Measurements from ENCODE around the gene OR6J1.
"Not testable (repeated sequence)": the region's sequence is repeated elsewhere in the genome, so short reads cannot be mapped to it uniquely, and the experiment has no call there.

The OR6J1 gene

GRCh38 chr14:22651586-22651985, 7.4 kb upstream of the OR6J1 start:
- no peak for DNase-seq (ENCODE audit: low read depth in 2 of 3, low spot score in 2 of 3)

GRCh38 chr14:22650960-22651521, 6.9 kb upstream of the OR6J1 start:
- no peak for DNase-seq (ENCODE audit: low read depth in 2 of 3, low spot score in 2 of 3)

GRCh38 chr14:22650046-22650739, 6.0 kb upstream of the OR6J1 start:
- no peak for DNase-seq (ENCODE audit: low read depth in 2 of 3, low spot score in 2 of 3)

- DNase-seq (ENCODE audit: low read depth in 2 of 3, low spot score in 2 of 3): no peak
Observed at GRCh38 chr14:22648506-22648905, 4.4 kb upstream of the OR6J1 start.

- DNase-seq (ENCODE audit: low read depth in 2 of 3, low spot score in 2 of 3): no peak
Observed at GRCh38 chr14:22646570-22647254, 2.6 kb upstream of the OR6J1 start.

- DNase-seq (ENCODE audit: low read depth in 2 of 3, low spot score in 2 of 3): no peak
Observed at GRCh38 chr14:22641846-22642245, 2.3 kb downstream of the OR6J1 start.

GRCh38 chr14:22640192-22640591, 4.0 kb downstream of the OR6J1 start:
- DNase-seq (ENCODE audit: low read depth in 2 of 3, low spot score in 2 of 3): no peak

- not testable (repeated sequence) for DNase-seq (ENCODE audit: low read depth in 2 of 3, low spot score in 2 of 3)
Observed at GRCh38 chr14:22635980-22636379, 8.2 kb downstream of the OR6J1 start.

- DNase-seq (ENCODE audit: low read depth in 2 of 3, low spot score in 2 of 3): no peak
Observed at GRCh38 chr14:22634233-22634900, 9.8 kb downstream of the OR6J1 start.

GRCh38 chr14:22630486-22630885, 13.7 kb downstream of the OR6J1 start:
- no peak for DNase-seq (ENCODE audit: low read depth in 2 of 3, low spot score in 2 of 3)

GRCh38 chr14:22630066-22630465, 14.1 kb downstream of the OR6J1 start:
- no peak for DNase-seq (ENCODE audit: low read depth in 2 of 3, low spot score in 2 of 3)

GRCh38 chr14:22629361-22629760, 14.8 kb downstream of the OR6J1 start:
- DNase-seq (ENCODE audit: low read depth in 2 of 3, low spot score in 2 of 3): no peak

GRCh38 chr14:22627506-22628263, 16.5 kb downstream of the OR6J1 start:
- DNase-seq (ENCODE audit: low read depth in 2 of 3, low spot score in 2 of 3): no peak

GRCh38 chr14:22626590-22626989, 17.6 kb downstream of the OR6J1 start:
- DNase-seq (ENCODE audit: low read depth in 2 of 3, low spot score in 2 of 3): no peak

- DNase-seq (ENCODE audit: low read depth in 2 of 3, low spot score in 2 of 3): no peak
Observed at GRCh38 chr14:22623047-22623446, 21.1 kb downstream of the OR6J1 start.

GRCh38 chr14:22622255-22622654, 21.9 kb downstream of the OR6J1 start:
- no peak for DNase-seq (ENCODE audit: low read depth in 2 of 3, low spot score in 2 of 3)

- not testable (repeated sequence) for DNase-seq (ENCODE audit: low read depth in 2 of 3, low spot score in 2 of 3)
Observed at GRCh38 chr14:22615765-22616164, 28.4 kb downstream of the OR6J1 start.

- DNase-seq (ENCODE audit: low read depth in 2 of 3, low spot score in 2 of 3): no peak
Observed at GRCh38 chr14:22614240-22614799, 29.8 kb downstream of the OR6J1 start.

- DNase-seq (ENCODE audit: low read depth in 2 of 3, low spot score in 2 of 3): no peak
Observed at GRCh38 chr14:22613736-22614239, 30.4 kb downstream of the OR6J1 start.

- no peak for DNase-seq (ENCODE audit: low read depth in 2 of 3, low spot score in 2 of 3)
Observed at GRCh38 chr14:22613106-22613695, 31.0 kb downstream of the OR6J1 start.
